Endothelial cell of umbilical vein (primary cell): ENCODE measurements around the gene TCERG1. TPM values are rescaled to one million over a fixed set of nuclear protein-coding genes. Genes with fewer than 3 reads are reported as not detected.

Source experiments
- BruUV-seq: library from RNA; stranded (reverse); fragments of 400-500 nt; replicated peaks from 2 replicates; lab custom pipeline; 2021; lab: Mats Ljungman, UMichigan
- CTCF ChIA-PET: fragments of 300-600, 350-600 bp; sonication (Branson Sonifier 250); formaldehyde crosslinking; loops from one replicate; lab custom pipeline; 2021; ENCODE audit warnings: antibody characterized with exemption, inconsistent platforms; lab: Charles Lee
- POLR2A ChIA-PET: fragments of 300-600, 350-600 bp; sonication (Branson Sonifier 250); formaldehyde crosslinking; loops from one replicate; lab custom pipeline; 2021; ENCODE audit warnings: antibody characterized with exemption, inconsistent platforms; lab: Charles Lee
- DNase-seq: peaks from one replicate; pipeline ENCODE4 v3.0.0-alpha.2; 2011; ENCODE audit warnings: low read depth, low spot score
- FAIRE-seq: peaks from 2 replicates; lab custom pipeline; 2011; peaks lifted over from hg19 to GRCh38; lab: Jason Lieb, UNC
- H2AFZ ChIP-seq: 2 replicates; pipeline ENCODE4 v1.6.0; 2012; ENCODE audit warnings: low read depth, low read length, control low read depth, inconsistent platforms
- H3K27ac ChIP-seq: 2 replicates; pipeline ENCODE4 v1.5.1; 2011; ENCODE audit warnings: low read depth, mild to moderate bottlenecking, control low read depth, low read length, moderate library complexity; ENCODE audit not compliant: insufficient read depth
- H3K27me3 ChIP-seq, 2 experiments: 2 replicates each; pipeline versions ENCODE4 v1.6.0 to v1.6.1; 2011; ENCODE audit warnings: low read length in 2 of 2, mixed read lengths in 1 of 2; ENCODE audit not compliant: control insufficient read depth in 2 of 2, insufficient read depth in 2 of 2
- H3K36me3 ChIP-seq, 2 experiments: 2 replicates in 1 of 2; 3 replicates in 1 of 2; pipeline ENCODE4 v1.5.1; 2011; ENCODE audit warnings: low read length in 2 of 2, mild to moderate bottlenecking in 1 of 2, moderate library complexity in 1 of 2; ENCODE audit not compliant: control insufficient read depth in 2 of 2, insufficient read depth in 2 of 2; ENCODE audit errors: extremely low read depth in 1 of 2
- H3K4me1 ChIP-seq: 3 replicates; pipeline ENCODE4 v1.5.1; 2011; ENCODE audit warnings: mild to moderate bottlenecking, low read length; ENCODE audit not compliant: control insufficient read depth, insufficient read depth; ENCODE audit errors: extremely low read depth
- H3K4me2 ChIP-seq: 2 replicates; pipeline ENCODE4 v1.6.1; 2011; ENCODE audit warnings: low read length, control low read depth, mixed read lengths; ENCODE audit not compliant: insufficient read depth
- H3K4me3 ChIP-seq, 3 experiments: fragments of 200-600 bp in 1 of 3; sonication (generic), shearing (Covaris generic) in 1 of 3; replicated peaks in 1 of 3; 2 replicates each; pipeline ENCODE4 v1.5.1; 2011 to 2016; ENCODE audit warnings: control low read depth in 3 of 3, low read length in 3 of 3, mild to moderate bottlenecking in 2 of 3, inconsistent platforms in 1 of 3, low read depth in 1 of 3, moderate library complexity in 1 of 3; ENCODE audit not compliant: insufficient read depth in 1 of 3
- H3K79me2 ChIP-seq: 2 replicates; pipeline ENCODE4 v1.6.0; 2012; ENCODE audit warnings: low read length, inconsistent platforms; ENCODE audit not compliant: control insufficient read depth, insufficient read depth
- H3K9ac ChIP-seq: replicated peaks from 2 replicates; pipeline ENCODE3; 2011; ENCODE audit warnings: low read length, control low read depth; ENCODE audit not compliant: insufficient read depth; ENCODE audit errors: extremely low read depth
- H3K9me1 ChIP-seq: replicated peaks from 3 replicates; pipeline ENCODE4 v1.6.0; 2011; ENCODE audit warnings: mild to moderate bottlenecking, low read length; ENCODE audit not compliant: control insufficient read depth, insufficient read depth; ENCODE audit errors: extremely low read depth
- H3K9me3 ChIP-seq: replicated peaks from 2 replicates; pipeline ENCODE4 v1.5.1; 2012; ENCODE audit warnings: low read length, inconsistent platforms; ENCODE audit not compliant: control insufficient read depth, insufficient read depth
- H4K20me1 ChIP-seq: replicated peaks from 2 replicates; pipeline ENCODE3; 2011; ENCODE audit warnings: mild to moderate bottlenecking, low read length; ENCODE audit not compliant: control insufficient read depth, insufficient read depth; ENCODE audit errors: extremely low read depth
- CTCF ChIP-seq, 2 donors: IDR thresholded peaks; 1 replicate in 1 of 2; 2 replicates in 1 of 2; pipeline ENCODE4 v1.5.1; 2011; ENCODE audit warnings: low read length in 2 of 2, mild to moderate bottlenecking in 2 of 2, moderate library complexity in 2 of 2, control low read depth in 1 of 2, inconsistent platforms in 1 of 2, low read depth in 1 of 2; ENCODE audit not compliant: insufficient read depth in 1 of 2; ENCODE audit errors: extremely low read depth in 1 of 2
- GATA2 ChIP-seq: IDR thresholded peaks from 2 replicates; pipeline ENCODE4 v1.7.0; 2011; ENCODE audit warnings: low read depth, mild to moderate bottlenecking, moderate library complexity, mixed read lengths, low read length; ENCODE audit not compliant: insufficient read length, insufficient read depth
- MAX ChIP-seq: IDR thresholded peaks from 2 replicates; pipeline ENCODE4 v1.6.1; 2011; ENCODE audit not compliant: insufficient read depth, insufficient read length
- dilution Hi-C: fragments of 300-500 bp; cut with MboI; formaldehyde crosslinking; loops from one replicate; pipeline ENCODE4 v1.15.0; 2019; ENCODE audit warnings: low sequenced_read_pairs; ENCODE audit not compliant: extremely low pct_ligation_motif_present
- intact Hi-C: fragments of 100-400 bp; cut with micrococcal nuclease; formaldehyde crosslinking; loops from one replicate; pipeline ENCODE4 v1.10.0; 2022
- polyA plus RNA-seq, 4 experiments: library from polyadenylated mRNA; depleted of rRNA in 3 of 4; stranded (reverse) in 3 of 4; unstranded in 1 of 4; fragments of >200 nt; gene quantifications; 2 replicates each; pipeline versions ENCODE4 v1.2.1 to v1.2.3, GENCODE V29; 2011 to 2012; ENCODE audit warnings: missing spikeins in 1 of 4
- total RNA-seq: library from RNA; stranded (reverse); gene quantifications from 2 replicates; pipeline ENCODE4 v1.2.3, GENCODE V29; 2021

Gene TCERG1
- total and polyA plus RNA-seq, 2 donors (not counting 3 experiments of a cell fraction or from before 2014, with no cell fraction given) = 71.4 to 98.4 TPM

DNA sequence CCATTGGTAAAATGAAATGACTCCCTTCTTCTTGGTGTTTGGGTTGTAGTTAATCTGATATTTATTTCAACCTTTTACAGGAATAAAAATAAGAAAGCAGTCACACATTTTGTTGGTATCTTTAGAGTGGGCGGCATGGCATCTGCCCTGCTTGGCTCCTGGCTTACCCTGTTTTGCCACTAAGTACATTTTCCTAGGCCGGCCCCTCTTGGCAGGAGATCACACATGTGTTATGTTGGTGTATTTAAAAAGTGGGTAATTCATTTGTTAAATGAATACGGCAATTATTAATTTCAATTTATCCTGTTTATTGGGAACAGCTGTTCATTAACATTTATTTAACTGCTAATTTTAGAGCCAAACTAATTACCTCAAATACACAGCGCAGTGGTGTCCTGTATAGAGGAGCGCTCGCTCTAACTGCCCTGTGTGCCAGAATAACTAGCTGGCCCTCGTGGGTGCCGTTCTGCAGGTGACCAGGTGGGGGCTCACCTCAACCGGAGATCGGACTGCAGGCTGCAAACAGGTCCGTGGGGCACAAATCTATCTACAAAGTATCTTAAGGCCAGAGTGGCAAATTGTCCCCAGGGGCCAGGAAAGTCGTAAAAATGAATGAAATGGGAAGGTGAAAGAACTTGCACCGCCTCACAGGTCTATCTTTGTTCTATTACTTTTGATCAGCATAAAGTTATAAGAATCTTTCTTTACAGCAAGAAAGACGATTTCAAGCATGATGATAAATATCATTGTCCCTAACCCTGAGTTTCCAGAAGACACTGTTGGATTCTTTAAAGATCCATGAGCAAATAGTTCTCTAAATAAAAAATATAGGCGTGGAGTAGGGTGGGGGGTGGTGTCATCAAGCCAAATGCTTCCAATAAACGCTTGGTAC is 95.1 kb downstream of the TCERG1 start:
- TF ChIP-seq GATA2 (no peak), MAX (no peak), CTCF (IDR thresholded peaks at IDR 0.05; ENCODE audit: extremely low read depth in 1 of 2, insufficient read depth in 1 of 2, low read depth in 1 of 2, low read length in 2 of 2) (peak; percentile 72 to 81)
- DNase-seq (peak; percentile 66), FAIRE-seq (peak; percentile 86)
- no peak overlapping the region for H2AFZ ChIP-seq
- ChIA-PET CTCF (interaction anchor here (0.5 to 8.8 kb wide), 19 partner anchors 8 to 1036 kb away, joined by 3 to 227 read pairs (median 3); no protein-coding TSS in a partner anchor), POLR2A (interaction anchor here (0.6 kb wide), 1 partner anchor 342 kb away, joined by 4 read pairs; no protein-coding TSS in a partner anchor)
- no peaks in the 10 kb centered on the region for H3K9me1 ChIP-seq
- H3K9me3 ChIP-seq = no peaks in the 10 kb centered on the region
- no peak overlapping the region for H3K4me3 ChIP-seq
- no peaks in the 10 kb centered on the region for H3K79me2 ChIP-seq
- no peaks in the 10 kb centered on the region for H3K36me3 ChIP-seq
- H4K20me1 ChIP-seq = no peaks in the 10 kb centered on the region
- peaks cover 0 to 2% of the 10 kb centered on the region in 2 experiments for H3K27me3 ChIP-seq
- dilution Hi-C loops (no loop called here), intact Hi-C loops (loop anchor here (1.0 to 10.0 kb wide), 4 partner anchors 424 to 1033 kb away; no protein-coding TSS in a partner anchor)
- no peak overlapping the region for H3K27ac ChIP-seq
- H3K9ac ChIP-seq = no peak overlapping the region
- no peaks in the 10 kb centered on the region for H3K4me1 ChIP-seq
- H3K4me2 ChIP-seq = no peak overlapping the region
- no TSS peak for BruUV-seq
